Brain microvascular endothelial cell (primary cell): ENCODE results near the gene YDJC.
A peak's percentile ranks its signal among the peaks of the same experiment; 100 is the strongest.
"Not testable (repeated sequence)": the region's sequence is repeated elsewhere in the genome, so short reads cannot be mapped to it uniquely, and the experiment has no call there.

Experiments used
- DNase-seq: peaks from one replicate; pipeline ENCODE4 v3.0.0-alpha.2; 2020
- H3K27ac ChIP-seq: fragments of 250-450 bp; sonication (Bioruptor Pico); 2 replicates; pipeline ENCODE4 v1.5.1; 2020; ENCODE audit warnings: mild to moderate bottlenecking, moderate library complexity
- H3K27me3 ChIP-seq: fragments of 250-450 bp; sonication (Bioruptor Pico); replicated peaks from 2 replicates; pipeline ENCODE4 v1.5.1; 2020; ENCODE audit warnings: mild to moderate bottlenecking
- H3K36me3 ChIP-seq: fragments of 250-450 bp; sonication (Bioruptor Pico); replicated peaks from 2 replicates; pipeline ENCODE4 v1.5.1; 2020; ENCODE audit warnings: mild to moderate bottlenecking
- H3K4me3 ChIP-seq: 2 replicates; pipeline ENCODE4 v1.5.1; 2011; ENCODE audit warnings: low read depth, mild to moderate bottlenecking, control low read depth, low read length, moderate library complexity
- in situ Hi-C: cut with HindIII; loops from 2 replicates; pipeline ENCODE4 v1.10.0; 2017; ENCODE audit warnings: low sequenced_read_pairs, low pct_ligation_motif_present
- TF ChIP-seq, protein P1 (sequence below): IDR thresholded peaks from 2 replicates; pipeline ENCODE4 v1.5.1; 2011; ENCODE audit warnings: low read depth, mild to moderate bottlenecking, moderate library complexity, low read length, control low read depth, inconsistent platforms; ENCODE audit errors: missing control alignments

The YDJC gene

DNA sequence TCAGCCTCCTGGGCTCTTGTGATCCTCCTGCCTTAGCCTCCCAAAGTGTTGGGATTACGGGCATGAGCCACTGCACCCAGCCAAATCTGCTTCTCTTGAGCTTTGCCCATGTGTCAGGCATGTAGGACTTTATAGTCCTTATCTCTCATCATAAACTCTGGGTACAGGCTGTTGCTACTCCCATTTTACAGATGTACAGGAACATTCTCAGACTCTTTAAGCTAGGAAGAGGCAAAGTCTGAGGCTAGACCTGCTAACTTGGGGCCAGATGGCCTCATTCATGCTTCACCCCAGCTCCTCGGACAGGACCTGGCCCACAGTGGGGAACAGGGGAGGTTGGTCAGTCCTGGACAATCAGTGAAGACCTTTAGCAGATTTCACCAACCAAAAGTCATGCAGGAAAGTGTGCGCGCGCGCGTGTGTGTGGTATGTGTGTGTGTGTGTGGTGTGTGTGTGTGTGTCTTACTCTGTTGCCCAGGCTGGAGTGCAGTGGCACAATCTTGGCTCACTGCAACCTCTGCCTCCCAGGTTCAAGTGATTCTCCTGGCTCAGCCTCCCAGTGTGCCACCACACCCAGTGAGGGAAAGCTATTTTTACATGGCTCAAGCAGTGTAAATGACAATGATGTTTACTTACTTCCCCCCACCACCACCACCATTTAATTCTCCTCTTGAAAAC lies 23.8 kb downstream of the YDJC start:
- peaks cover 32% of the 10 kb centered on the region for H3K36me3 ChIP-seq
- H3K27ac ChIP-seq: no peak overlapping the region
- no peak for DNase-seq
- H3K4me3 ChIP-seq: no peak overlapping the region
- peaks cover 2% of the 10 kb centered on the region for H3K27me3 ChIP-seq
- TF ChIP-seq, protein P1, sequence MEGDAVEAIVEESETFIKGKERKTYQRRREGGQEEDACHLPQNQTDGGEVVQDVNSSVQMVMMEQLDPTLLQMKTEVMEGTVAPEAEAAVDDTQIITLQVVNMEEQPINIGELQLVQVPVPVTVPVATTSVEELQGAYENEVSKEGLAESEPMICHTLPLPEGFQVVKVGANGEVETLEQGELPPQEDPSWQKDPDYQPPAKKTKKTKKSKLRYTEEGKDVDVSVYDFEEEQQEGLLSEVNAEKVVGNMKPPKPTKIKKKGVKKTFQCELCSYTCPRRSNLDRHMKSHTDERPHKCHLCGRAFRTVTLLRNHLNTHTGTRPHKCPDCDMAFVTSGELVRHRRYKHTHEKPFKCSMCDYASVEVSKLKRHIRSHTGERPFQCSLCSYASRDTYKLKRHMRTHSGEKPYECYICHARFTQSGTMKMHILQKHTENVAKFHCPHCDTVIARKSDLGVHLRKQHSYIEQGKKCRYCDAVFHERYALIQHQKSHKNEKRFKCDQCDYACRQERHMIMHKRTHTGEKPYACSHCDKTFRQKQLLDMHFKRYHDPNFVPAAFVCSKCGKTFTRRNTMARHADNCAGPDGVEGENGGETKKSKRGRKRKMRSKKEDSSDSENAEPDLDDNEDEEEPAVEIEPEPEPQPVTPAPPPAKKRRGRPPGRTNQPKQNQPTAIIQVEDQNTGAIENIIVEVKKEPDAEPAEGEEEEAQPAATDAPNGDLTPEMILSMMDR: no peak
- in situ Hi-C loops: no loop called here

DNA sequence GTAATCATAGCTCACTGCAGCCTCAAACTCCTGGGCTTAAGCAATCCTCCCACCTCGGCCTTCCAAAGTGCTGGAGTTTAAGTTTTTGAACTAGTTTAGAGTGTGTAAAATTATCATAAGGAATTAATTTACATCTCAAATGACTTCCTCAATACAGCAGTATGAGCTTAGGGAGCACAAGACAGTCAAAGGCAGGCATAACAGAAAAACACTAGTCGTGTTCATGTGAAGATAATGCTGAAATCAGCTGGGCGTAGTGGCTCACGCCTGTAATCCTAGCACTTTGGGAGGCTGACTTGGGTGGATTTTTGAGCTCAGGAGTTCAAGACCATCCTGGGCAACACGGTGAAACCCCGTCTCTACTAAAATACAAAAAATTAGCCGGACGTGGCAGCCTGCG lies 25.8 kb downstream of the YDJC start:
- DNase-seq: no peak

DNA sequence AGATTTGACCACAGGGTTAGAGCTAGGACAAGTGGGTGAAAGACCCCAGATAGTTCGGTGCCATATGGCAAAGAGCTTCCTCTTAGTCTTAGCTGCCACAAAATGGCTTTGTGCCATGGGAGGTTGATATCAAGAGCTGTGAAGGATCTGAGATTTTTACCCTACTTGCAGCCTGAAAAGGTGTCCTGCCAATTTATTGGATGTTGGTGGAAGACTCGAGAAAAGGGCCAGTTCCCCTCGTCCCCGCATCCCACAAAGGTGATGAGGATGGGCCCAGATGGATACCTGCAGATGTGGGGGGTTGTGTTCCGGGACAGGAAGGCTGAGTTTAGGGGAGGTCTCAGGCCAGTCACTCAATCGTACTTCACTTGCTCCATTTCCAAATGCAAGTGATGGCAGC lies 27.2 kb downstream of the YDJC start:
- TF ChIP-seq, protein P1: no peak
- peaks cover 21% of the 10 kb centered on the region for H3K36me3 ChIP-seq
- no peaks in the 10 kb centered on the region for H3K27me3 ChIP-seq
- in situ Hi-C loops: no loop called here
- peak overlapping the region; percentile 17 for H3K27ac ChIP-seq
- DNase-seq: no peak
- no peak overlapping the region for H3K4me3 ChIP-seq

More for the DNA sequence above, 25.8 kb downstream of the YDJC start:
- Histone ChIP-seq H3K36me3 (peaks cover 26% of the 10 kb centered on the region), H3K27me3 (peaks cover 2% of the 10 kb centered on the region), H3K4me3 (no peak overlapping the region), H3K27ac (no peak overlapping the region)
- TF ChIP-seq, protein P1: no peak
- in situ Hi-C loops: no loop called here

DNA sequence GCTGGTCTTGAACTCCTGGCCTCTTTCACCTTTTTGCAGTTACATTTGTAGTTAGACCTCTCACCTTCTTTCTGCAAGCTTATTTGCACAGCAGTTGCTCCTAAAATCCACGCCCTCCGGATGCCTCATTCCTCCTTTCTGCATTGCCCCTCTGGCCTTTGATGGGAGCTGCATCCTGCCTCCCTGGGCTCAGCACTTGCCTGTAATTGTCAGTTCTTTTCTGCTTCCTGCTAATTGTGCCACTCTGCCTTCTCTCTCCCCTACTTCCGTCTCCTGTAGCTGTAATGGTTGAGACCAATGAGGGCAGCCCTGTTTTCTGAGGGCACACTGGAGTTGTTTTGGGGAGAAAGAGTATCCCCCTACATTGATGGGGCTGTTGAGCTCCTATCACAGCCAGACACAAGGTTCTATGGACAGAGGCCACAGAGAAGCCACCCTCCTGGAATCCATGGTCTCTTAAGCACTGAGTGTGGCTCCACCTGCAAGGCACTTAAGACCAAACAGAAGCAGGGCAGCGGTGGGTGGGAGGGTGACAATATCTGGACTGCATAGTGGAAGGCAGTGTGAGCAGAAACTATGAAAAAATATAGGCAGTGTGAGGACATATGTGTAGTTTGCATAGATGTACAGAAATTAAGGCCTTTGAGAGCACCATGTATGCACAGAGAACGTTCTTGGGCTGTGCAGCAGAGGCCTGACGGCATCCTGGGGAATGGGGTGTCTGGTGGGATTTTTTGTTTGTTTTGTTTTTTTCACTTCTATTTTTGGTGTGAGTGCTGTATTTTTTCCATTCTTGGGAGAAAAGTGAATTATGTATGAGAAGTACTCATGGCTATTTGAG lies 30.5 kb downstream of the YDJC start:
- no peak overlapping the region for H3K4me3 ChIP-seq
- in situ Hi-C loops: no loop called here
- TF ChIP-seq, protein P1: no peak
- H3K27me3 ChIP-seq: no peaks in the 10 kb centered on the region
- no peak overlapping the region for H3K27ac ChIP-seq
- no peak for DNase-seq
- H3K36me3 ChIP-seq: peaks cover 42% of the 10 kb centered on the region

DNA sequence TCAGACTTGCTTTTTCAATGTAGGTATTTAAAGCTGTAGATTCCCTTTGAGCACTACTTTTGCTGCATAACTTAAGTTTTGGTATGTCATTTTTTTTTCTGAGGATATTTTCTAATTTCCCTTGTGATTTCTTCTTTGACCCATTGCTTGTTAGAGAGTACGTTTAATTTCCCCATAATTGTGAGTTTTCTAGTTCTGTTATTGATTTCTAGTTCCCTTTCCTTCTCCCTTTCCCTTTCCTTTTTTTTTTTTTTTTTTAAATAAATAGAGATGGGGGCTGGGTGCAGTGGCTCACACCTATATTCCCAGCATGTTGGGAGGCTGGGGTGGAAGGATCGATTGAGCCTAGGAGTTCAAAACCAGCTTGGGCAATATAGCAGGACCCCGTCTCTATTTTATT lies 31.5 kb downstream of the YDJC start:
- Histone ChIP-seq H3K4me3 (no peak overlapping the region), H3K27me3 (no peaks in the 10 kb centered on the region), H3K27ac (no peak overlapping the region), H3K36me3 (peaks cover 51% of the 10 kb centered on the region)
- TF ChIP-seq, protein P1: no peak
- DNase-seq: no peak
- in situ Hi-C loops: no loop called here

DNA sequence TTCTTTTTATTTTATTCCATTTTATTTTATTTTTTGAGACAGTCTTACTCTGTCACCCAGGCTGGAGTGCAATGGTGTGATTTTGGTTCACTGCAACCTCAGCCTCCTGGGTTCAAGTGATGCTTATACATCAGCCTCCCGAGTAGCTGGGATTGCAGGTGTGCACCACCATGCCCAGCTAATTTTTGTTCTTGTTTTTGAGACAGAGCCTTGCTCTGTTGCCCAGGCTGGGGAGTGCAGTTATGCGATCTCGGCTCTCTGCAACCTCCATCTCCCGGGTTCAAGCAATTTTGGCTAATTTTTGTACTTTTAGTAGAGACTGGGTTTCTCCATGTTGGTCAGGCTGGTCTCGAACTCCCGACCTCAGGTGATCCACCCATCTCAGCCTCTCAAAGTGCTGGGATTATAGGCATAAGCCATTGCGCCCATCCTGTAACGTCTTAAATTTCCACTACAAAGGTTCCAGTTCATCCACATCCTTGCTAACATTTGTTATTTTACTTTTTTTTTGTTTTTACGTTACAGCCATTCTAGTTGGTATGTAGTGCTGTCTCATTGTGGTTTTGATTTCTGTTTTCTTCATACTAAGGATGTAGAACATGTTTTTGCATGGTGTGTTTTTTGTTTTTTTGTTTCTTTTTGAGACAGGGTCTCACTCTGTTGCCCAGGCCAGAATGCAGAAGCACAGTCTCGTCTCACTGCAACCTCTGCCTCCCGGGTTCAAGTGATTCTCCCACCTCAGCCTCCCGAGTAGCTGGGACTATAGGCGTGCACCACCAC lies 33.3 kb downstream of the YDJC start:
- DNase-seq, in situ Hi-C loops, H3K27me3 ChIP-seq, H3K27ac ChIP-seq, H3K4me3 ChIP-seq: not testable (repeated sequence)
- H3K36me3 ChIP-seq: peaks cover 52% of the 10 kb centered on the region
